HCT116 (cell line): ENCODE measurements around the gene CT47A1. TPM values are rescaled to one million over a fixed set of nuclear protein-coding genes. Genes with fewer than 3 reads are reported as not detected.

Source experiments
- ATAC-seq: fragments of 200-7000 bp; cut with Tn5 transposase; 2 replicates; pipeline ENCODE4 v1.9.1; 2020; ENCODE audit warnings: mild to moderate bottlenecking, moderate library complexity
- BruUV-seq: library from RNA; stranded (reverse); fragments of 400-500 nt; replicated peaks from 2 replicates; lab custom pipeline; 2021; lab: Mats Ljungman, UMichigan
- CTCF ChIA-PET: fragments of 300-600 bp; sonication (Branson Sonifier 250); formaldehyde crosslinking; loops from one replicate; lab custom pipeline; 2021; ENCODE audit warnings: antibody characterized with exemption; lab: Charles Lee
- POLR2A ChIA-PET: fragments of 300-600, 350-600 bp; sonication (Branson Sonifier 250); formaldehyde crosslinking; loops from one replicate; lab custom pipeline; 2021; ENCODE audit warnings: antibody characterized with exemption; lab: Charles Lee
- RAD21 ChIA-PET, 2 experiments: fragments of 300-600 bp; sonication (Branson Sonifier 250); formaldehyde crosslinking; loops; one replicate each; lab custom pipeline; 2023; ENCODE audit warnings: low total read pairs in 2 of 2; ENCODE audit not compliant: uncharacterized antibody in 2 of 2, unreplicated experiment in 2 of 2, low non-redundant PET in 1 of 2; lab: Charles Lee
- DNase-seq: peaks from one replicate; pipeline ENCODE4 v3.0.0-alpha.2; 2010; ENCODE audit warnings: low read depth, low spot score
- H2AFZ ChIP-seq: fragments of 200-600 bp; shearing (Covaris generic), sonication (generic); 2 replicates; pipeline ENCODE4 v1.6.1; 2017; ENCODE audit warnings: low read depth, mixed run types, mixed read lengths, antibody characterized with exemption, low read length; ENCODE audit not compliant: poor library complexity, severe bottlenecking
- H3K27ac ChIP-seq: 2 replicates; pipeline ENCODE4 v1.5.1; 2012; ENCODE audit warnings: low read depth, low read length
- H3K27me3 ChIP-seq: fragments of 200-600 bp; sonication (generic); 2 replicates; pipeline ENCODE4 v1.6.1; 2016; ENCODE audit warnings: mixed run types, low read length, mixed read lengths; ENCODE audit not compliant: insufficient read depth
- H3K36me3 ChIP-seq, 2 experiments: fragments of 200-500 bp in 1 of 2; fragments of 200-600 bp in 1 of 2; sonication (Bioruptor generic) in 1 of 2; sonication (generic) in 1 of 2; 2 replicates each; pipeline versions ENCODE4 v1.5.1 to v1.6.1; 2014 to 2016; ENCODE audit warnings: low read length in 2 of 2, inconsistent platforms in 1 of 2, mixed read lengths in 1 of 2, mixed run types in 1 of 2; ENCODE audit not compliant: insufficient read depth in 2 of 2, control insufficient read depth in 1 of 2
- H3K4me1 ChIP-seq, 2 experiments: fragments of 200-600 bp in 1 of 2; sonication (generic) in 1 of 2; 2 replicates each; pipeline versions ENCODE4 v1.5.1 to v1.6.1; 2012 to 2017; ENCODE audit warnings: low read length in 2 of 2, inconsistent platforms in 1 of 2, mild to moderate bottlenecking in 1 of 2, mixed read lengths in 1 of 2, mixed run types in 1 of 2, moderate library complexity in 1 of 2; ENCODE audit not compliant: insufficient read depth in 2 of 2, control insufficient read depth in 1 of 2
- H3K4me2 ChIP-seq: fragments of 200-600 bp; sonication (generic); 2 replicates; pipeline ENCODE4 v1.6.1; 2017; ENCODE audit warnings: mixed run types, low read length, mixed read lengths
- H3K4me3 ChIP-seq, 2 experiments: fragments of 200-600 bp in 1 of 2; sonication (generic) in 1 of 2; replicated peaks in 1 of 2; 2 replicates each; pipeline ENCODE4 v1.5.1; 2011 to 2016; ENCODE audit warnings: low read length in 2 of 2, control low read depth in 1 of 2, low read depth in 1 of 2, mild to moderate bottlenecking in 1 of 2, mixed read lengths in 1 of 2, mixed run types in 1 of 2
- H3K79me2 ChIP-seq: fragments of 200-600 bp; sonication (generic); 2 replicates; pipeline ENCODE4 v1.6.1; 2017; ENCODE audit warnings: mild to moderate bottlenecking, mixed run types, low read length, moderate library complexity, mixed read lengths; ENCODE audit not compliant: insufficient read depth
- H3K9ac ChIP-seq: fragments of 200-600 bp; sonication (generic); 2 replicates; pipeline ENCODE4 v1.6.1; 2016; ENCODE audit warnings: low read length, mixed read lengths
- H3K9me2 ChIP-seq: fragments of 200-600 bp; sonication (generic), shearing (Covaris generic); 2 replicates; pipeline ENCODE4 v1.6.1; 2017; ENCODE audit warnings: mixed run types, mild to moderate bottlenecking, moderate library complexity; ENCODE audit not compliant: insufficient read depth
- H3K9me3 ChIP-seq, 2 experiments: fragments of 200-500 bp in 1 of 2; fragments of 200-600 bp in 1 of 2; sonication (Bioruptor generic) in 1 of 2; sonication (generic) in 1 of 2; 2 replicates each; pipeline ENCODE4 v1.6.1; 2014 to 2017; ENCODE audit warnings: low read length in 2 of 2, mixed read lengths in 2 of 2, inconsistent platforms in 1 of 2, low read depth in 1 of 2, mild to moderate bottlenecking in 1 of 2, mixed run types in 1 of 2, moderate library complexity in 1 of 2; ENCODE audit not compliant: control insufficient read depth in 1 of 2, insufficient read depth in 1 of 2
- H4K20me1 ChIP-seq: fragments of 200-600 bp; sonication (generic), shearing (Covaris generic); 2 replicates; pipeline ENCODE4 v1.6.1; 2017; ENCODE audit warnings: mixed run types, mild to moderate bottlenecking, moderate library complexity; ENCODE audit not compliant: insufficient read depth
- CEBPB ChIP-seq: IDR thresholded peaks from 2 replicates; pipeline ENCODE4 v1.6.1; 2012; ENCODE audit warnings: low read depth
- ELF1 ChIP-seq: IDR thresholded peaks from 2 replicates; pipeline ENCODE4 v1.6.1; 2012; ENCODE audit warnings: low read depth, borderline replicate concordance
- POLR2AphosphoS5 ChIP-seq: IDR thresholded peaks from 2 replicates; pipeline ENCODE4 v1.6.1; 2011; ENCODE audit warnings: mild to moderate bottlenecking, low read depth, low read length, moderate library complexity
- REST ChIP-seq: IDR thresholded peaks from 2 replicates; pipeline ENCODE4 v1.6.1; 2012; ENCODE audit warnings: low read depth
- SIN3A ChIP-seq: IDR thresholded peaks from 2 replicates; pipeline ENCODE4 v1.6.1; 2012; ENCODE audit warnings: low read depth
- SRF ChIP-seq: IDR thresholded peaks from 2 replicates; pipeline ENCODE4 v1.6.1; 2012; ENCODE audit warnings: low read depth
- YY1 ChIP-seq: IDR thresholded peaks from 2 replicates; pipeline ENCODE4 v1.6.1; 2011; ENCODE audit warnings: low read length, low read depth, moderate library complexity, mild to moderate bottlenecking; ENCODE audit not compliant: insufficient replicate concordance; ENCODE audit errors: extremely low read depth
- ZFX ChIP-seq: fragments of 450-650 bp; IDR thresholded peaks from 2 replicates; pipeline ENCODE4 v1.6.1; 2017
- ZNF274 ChIP-seq: fragments of 200-500 bp; sonication (Bioruptor generic); IDR thresholded peaks from 2 replicates; pipeline ENCODE4 v1.6.1; 2014; ENCODE audit warnings: mild to moderate bottlenecking, low read depth, low read length, inconsistent platforms
- intact Hi-C: fragments of 100-400 bp; cut with micrococcal nuclease; formaldehyde crosslinking; loops from 2 replicates; pipeline ENCODE4 v1.10.0; 2022
- total RNA-seq: library from RNA; stranded (reverse); gene quantifications from one replicate; pipeline ENCODE4 v1.2.1, GENCODE V29; 2021; ENCODE audit not compliant: unreplicated experiment

Gene CT47A1
- total RNA-seq, 1 experiment from 2014 or later = not detected

GRCh38 chrX:121011254-121011653 lies 25.7 kb upstream of the CT47A1 start:
- H3K9me3 ChIP-seq = no peaks in the 10 kb centered on the region
- no peak overlapping the region for H3K27ac ChIP-seq
- H3K4me2 ChIP-seq = no peak overlapping the region
- TF ChIP-seq CEBPB (no peak), YY1 (no peak), ZFX (no peak), ELF1 (no peak), SIN3A (no peak), POLR2AphosphoS5 (no peak), ZNF274 (no peak), SRF (no peak), REST (no peak)
- intact Hi-C loops = no loop called here
- BruUV-seq = no TSS peak
- ChIA-PET CTCF (no interaction called here), POLR2A (interaction anchor here (0.7 kb wide), 1 partner anchor 17 kb away, joined by 3 read pairs; no protein-coding TSS in a partner anchor), RAD21 (no interaction called here)
- no peaks in the 10 kb centered on the region for H3K9me2 ChIP-seq
- H3K36me3 ChIP-seq = no peaks in the 10 kb centered on the region
- no peak overlapping the region for H3K4me3 ChIP-seq
- no peak overlapping the region for H3K9ac ChIP-seq
- DNase-seq (no peak), ATAC-seq (no peak)
- no peaks in the 10 kb centered on the region for H3K79me2 ChIP-seq
- H2AFZ ChIP-seq = no peak overlapping the region
- H3K4me1 ChIP-seq = no peaks in the 10 kb centered on the region
- H4K20me1 ChIP-seq = no peaks in the 10 kb centered on the region
- H3K27me3 ChIP-seq = no peaks in the 10 kb centered on the region
